RWPE1 (cell line): Measurements from ENCODE around the gene SPOCK1.
"Not testable (repeated sequence)": the region's sequence is repeated elsewhere in the genome, so short reads cannot be mapped to it uniquely, and the experiment has no call there.

Experiments used
- CTCF ChIA-PET: fragments of 350-600 bp; sonication (Branson Sonifier 250); formaldehyde crosslinking; extraction: SDS; loops from one replicate; lab custom pipeline; 2021; lab: Yijun Ruan, JAX
- POLR2A ChIA-PET: fragments of 400-600 bp; formaldehyde crosslinking; extraction: SDS; loops from one replicate; lab custom pipeline; 2020; ENCODE audit warnings: antibody characterized with exemption; ENCODE audit not compliant: low non-redundant PET; lab: Yijun Ruan, JAX
- DNase-seq: peaks from one replicate; pipeline ENCODE4 v3.0.0; 2012; ENCODE audit warnings: low spot score
- H3K27ac ChIP-seq: fragments of 450-650 bp; 2 replicates; pipeline ENCODE4 v1.5.1; 2017
- CTCF ChIP-seq: fragments of 450-650 bp; conservative IDR thresholded peaks from 2 replicates; pipeline ENCODE4 v1.5.1; 2017; ENCODE audit warnings: low read depth, mild to moderate bottlenecking

The SPOCK1 gene

GRCh38 chr5:137264041-137264440 is 235.1 kb downstream of the SPOCK1 start:
- H3K27ac ChIP-seq = no peak overlapping the region
- no peak for DNase-seq
- ChIA-PET POLR2A (no interaction called here), CTCF (interaction anchor here (0.8 kb wide), 1 partner anchor 1062 kb away, joined by 5 read pairs; no protein-coding TSS in a partner anchor)
- no peak for TF ChIP-seq CTCF

- POLR2A ChIA-PET = no interaction called here
- CTCF ChIA-PET = interaction anchor here (0.8 kb wide), 1 partner anchor 1061 kb away, joined by 5 read pairs; no protein-coding TSS in a partner anchor
- TF ChIP-seq CTCF = no peak
These were observed 235.6 kb downstream of the SPOCK1 start for GRCh38 chr5:137263371-137264005.

GRCh38 chr5:137262818-137263217 is 236.3 kb downstream of the SPOCK1 start:
- H3K27ac ChIP-seq = no peak overlapping the region
- TF ChIP-seq CTCF = no peak
- no peak for DNase-seq
- CTCF ChIA-PET = no interaction called here
- POLR2A ChIA-PET = no interaction called here

More at GRCh38 chr5:137263371-137264005, 235.6 kb downstream of the SPOCK1 start:
- no peak overlapping the region for H3K27ac ChIP-seq
- DNase-seq = no peak

- H3K27ac ChIP-seq = no peak overlapping the region
- no peak for TF ChIP-seq CTCF
- CTCF ChIA-PET = no interaction called here
- POLR2A ChIA-PET = no interaction called here
- DNase-seq = no peak
These were observed 238.1 kb downstream of the SPOCK1 start for GRCh38 chr5:137260820-137261695.

GRCh38 chr5:137259115-137259514 is 240.0 kb downstream of the SPOCK1 start:
- DNase-seq, H3K27ac ChIP-seq, POLR2A ChIA-PET: not testable (repeated sequence)
- CTCF ChIA-PET = interaction anchor here (0.6 kb wide), 1 partner anchor 21 kb away, joined by 3 read pairs; no protein-coding TSS in a partner anchor

- no peak overlapping the region for H3K27ac ChIP-seq
- no peak for DNase-seq
- CTCF ChIA-PET = interaction anchor here (1.3 kb wide), 1 partner anchor 245 kb away, joined by 3 read pairs; the partner anchor contains the start of gene SPOCK1
- POLR2A ChIA-PET = no interaction called here
- TF ChIP-seq CTCF = no peak
These were observed 244.7 kb downstream of the SPOCK1 start for GRCh38 chr5:137254119-137255090.
